Keratinocyte (primary cell): ENCODE data around the gene CTSD. TPM values are rescaled to one million over a fixed set of nuclear protein-coding genes. Genes with fewer than 3 reads are reported as not detected.
A peak's percentile ranks its signal among the peaks of the same experiment; 100 is the strongest.
"Not testable (repeated sequence)": the region's sequence is repeated elsewhere in the genome, so short reads cannot be mapped to it uniquely, and the experiment has no call there.

Source experiments
- DNase-seq: peaks from one replicate; pipeline ENCODE4 v3.0.0-alpha.2; 2011; ENCODE audit warnings: low read depth, missing footprints, low spot score
- FAIRE-seq: peaks from 2 replicates; lab custom pipeline; 2011; peaks lifted over from hg19 to GRCh38; lab: Jason Lieb, UNC
- H2AFZ ChIP-seq: 2 replicates; pipeline ENCODE4 v1.6.0; 2012; ENCODE audit warnings: low read length, control low read depth, inconsistent platforms; ENCODE audit not compliant: control insufficient read depth
- H3K27ac ChIP-seq: 2 replicates; pipeline ENCODE4 v1.5.1; 2011; ENCODE audit warnings: low read length; ENCODE audit not compliant: control insufficient read depth, insufficient read depth
- H3K27me3 ChIP-seq: 3 replicates; pipeline ENCODE4 v1.6.0; 2011; ENCODE audit warnings: low read length; ENCODE audit not compliant: control insufficient read depth, insufficient read depth; ENCODE audit errors: extremely low read depth
- H3K36me3 ChIP-seq, 2 experiments: 2 replicates in 1 of 2; 3 replicates in 1 of 2; pipeline ENCODE4 v1.5.1; 2011; ENCODE audit warnings: low read length in 2 of 2, mild to moderate bottlenecking in 1 of 2; ENCODE audit not compliant: control insufficient read depth in 2 of 2, insufficient read depth in 2 of 2; ENCODE audit errors: extremely low read depth in 1 of 2
- H3K4me1 ChIP-seq: 3 replicates; pipeline ENCODE4 v1.5.1; 2011; ENCODE audit warnings: low read length; ENCODE audit not compliant: control insufficient read depth, insufficient read depth; ENCODE audit errors: extremely low read depth
- H3K4me2 ChIP-seq: 3 replicates; pipeline ENCODE4 v1.6.0; 2011; ENCODE audit warnings: low read depth, low read length; ENCODE audit not compliant: control insufficient read depth, insufficient read depth; ENCODE audit errors: extremely low read depth
- H3K4me3 ChIP-seq, 3 experiments: fragments of 200-600 bp in 1 of 3; sonication (generic) in 1 of 3; 2 replicates in 2 of 3; 3 replicates in 1 of 3; pipeline ENCODE4 v1.5.1; 2011 to 2016; ENCODE audit warnings: low read length in 3 of 3, mild to moderate bottlenecking in 3 of 3, control low read depth in 2 of 3, inconsistent platforms in 1 of 3, low read depth in 1 of 3, mixed read lengths in 1 of 3, mixed run types in 1 of 3, moderate library complexity in 1 of 3; ENCODE audit not compliant: control insufficient read depth in 2 of 3, insufficient read depth in 2 of 3; ENCODE audit errors: extremely low read depth in 1 of 3
- H3K79me2 ChIP-seq: 2 replicates; pipeline ENCODE4 v1.6.0; 2012; ENCODE audit warnings: low read length; ENCODE audit not compliant: control insufficient read depth, insufficient read depth
- H3K9ac ChIP-seq: 3 replicates; pipeline ENCODE4 v1.6.0; 2011; ENCODE audit warnings: low read length; ENCODE audit not compliant: control insufficient read depth, insufficient read depth; ENCODE audit errors: extremely low read depth
- H3K9me1 ChIP-seq: 3 replicates; pipeline ENCODE4 v1.6.0; 2011; ENCODE audit warnings: low read length; ENCODE audit not compliant: control insufficient read depth, insufficient read depth; ENCODE audit errors: extremely low read depth
- H3K9me3 ChIP-seq: 2 replicates; pipeline ENCODE4 v1.5.1; 2012; ENCODE audit warnings: low read depth, low read length; ENCODE audit not compliant: control insufficient read depth
- H4K20me1 ChIP-seq: 3 replicates; pipeline ENCODE4 v1.6.0; 2011; ENCODE audit warnings: low read length; ENCODE audit not compliant: control insufficient read depth, insufficient read depth; ENCODE audit errors: extremely low read depth
- EZH2 ChIP-seq: IDR thresholded peaks from one replicate; pipeline ENCODE4 v1.6.1; 2012; ENCODE audit warnings: inconsistent platforms, mild to moderate bottlenecking, low read length, moderate library complexity
- dilution Hi-C: fragments of 300-500 bp; cut with MboI; formaldehyde crosslinking; loops from one replicate; pipeline ENCODE4 v1.7.0; 2020; ENCODE audit warnings: low sequenced_read_pairs; ENCODE audit not compliant: extremely low pct_ligation_motif_present
- polyA minus RNA-seq, 3 experiments: library from RNA; depleted of rRNA, polyadenylated mRNA; stranded (reverse); fragments of >200 nt; gene quantifications; 1 replicate in 1 of 3; 2 replicates in 1 of 3; 3 replicates in 1 of 3; pipeline ENCODE4 v1.2.3, GENCODE V29; 2011
- polyA plus RNA-seq, 5 experiments: library from polyadenylated mRNA; depleted of rRNA in 3 of 5; stranded (reverse) in 3 of 5; stranded (forward) in 1 of 5; unstranded in 1 of 5; fragments of >200 nt; gene quantifications; 1 replicate in 1 of 5; 2 replicates in 3 of 5; 3 replicates in 1 of 5; pipeline versions ENCODE4 v1.2.1 to v1.2.3, GENCODE V29; 2011 to 2012; ENCODE audit warnings: missing spikeins in 2 of 5, low read depth in 1 of 5, low replicate concordance in 1 of 5
- TF ChIP-seq, protein P1 (sequence below), 3 experiments: IDR thresholded peaks in 1 of 3; conservative IDR thresholded peaks in 1 of 3; optimal IDR thresholded peaks in 1 of 3; 2 replicates in 2 of 3; 3 replicates in 1 of 3; pipeline versions ENCODE3 to v1.5.1; 2011; ENCODE audit warnings: low read length in 3 of 3, mild to moderate bottlenecking in 3 of 3, moderate library complexity in 2 of 3, control low read depth in 1 of 3, inconsistent platforms in 1 of 3; ENCODE audit not compliant: insufficient read depth in 2 of 3; ENCODE audit errors: extremely low read depth in 1 of 3

Gene CTSD
- polyA plus RNA-seq (152 to 353 TPM (median 215 TPM) in 3 replicates), polyA minus RNA-seq (282 to 776 TPM (median 516 TPM) in 3 replicates)
- polyA plus RNA-seq (2011; ENCODE audit: low read depth): 210 TPM
- polyA plus RNA-seq (2011; cell fraction: cytosol; rRNA removed): 237 and 358 TPM in 2 replicates
- polyA plus RNA-seq (2011; cell fraction: nucleus; rRNA removed): 570 and 746 TPM in 2 replicates
- polyA plus RNA-seq (2012; ENCODE audit: low replicate concordance): 327 and 379 TPM in 2 replicates
- 498 TPM for polyA minus RNA-seq (2011; cell fraction: cytosol; rRNA and poly(A)+ RNA removed)
- 693 and 756 TPM in 2 replicates for polyA minus RNA-seq (2011; cell fraction: nucleus; rRNA and poly(A)+ RNA removed)

DNA sequence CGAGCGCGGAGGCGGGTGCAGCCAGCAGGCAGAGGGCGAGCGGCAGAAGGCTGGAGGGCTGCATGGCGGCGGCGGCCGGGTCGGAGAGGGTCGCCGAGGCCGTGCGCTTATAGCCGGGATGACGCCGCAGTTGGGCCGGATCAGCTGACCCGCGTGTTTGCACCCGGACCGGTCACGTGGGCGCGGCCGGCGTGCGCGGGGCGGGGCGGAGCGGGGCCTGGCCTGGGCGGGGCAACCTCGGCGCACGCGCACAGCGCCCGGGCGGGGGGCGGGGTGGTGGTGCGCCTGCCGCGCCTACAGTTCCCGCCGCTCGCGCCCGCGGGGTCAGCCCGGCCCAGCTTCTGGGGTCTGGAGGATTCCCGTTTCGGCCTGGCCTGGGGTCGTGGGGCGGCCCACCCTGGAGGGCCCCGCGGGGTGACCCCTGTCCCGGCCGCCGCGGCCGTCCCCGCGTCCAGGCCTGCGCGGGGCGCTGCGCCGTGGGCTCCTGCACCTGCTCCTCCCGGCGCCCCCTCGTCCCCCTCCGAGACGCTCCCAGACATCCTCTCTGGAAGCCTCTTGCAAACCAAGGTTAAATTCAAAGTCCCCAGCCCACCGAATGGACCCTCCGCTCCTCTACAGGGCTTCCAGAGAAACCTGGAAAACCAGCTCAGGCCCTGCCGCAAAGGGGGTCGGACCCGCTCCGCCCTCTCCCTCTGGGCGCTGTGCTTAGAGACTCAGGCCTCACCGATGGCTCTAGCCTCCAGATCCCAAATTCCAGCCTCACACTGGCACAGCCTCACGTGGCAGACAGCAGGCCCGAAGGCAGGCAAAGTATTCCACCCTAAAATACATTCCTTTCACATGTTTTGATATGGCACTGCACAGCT lies at the start of gene CTSD:
Gene CTSD (minus strand): TSS at position 132 of the 866 bp plus-strand sequence. CDS start 68 bp downstream, at position 64.
- peak within 1 kb of the TSS; percentile 71 for H3K9ac ChIP-seq
- H2AFZ ChIP-seq: peak within 1 kb of the TSS; percentile 67
- H3K27ac ChIP-seq: peak within 1 kb of the TSS; percentile 52
- H3K4me2 ChIP-seq: peak within 1 kb of the TSS; percentile 91
- H3K9me3 ChIP-seq: no peaks in the 10 kb centered on the region
- no peaks in the 10 kb centered on the region for H3K9me1 ChIP-seq
- peaks cover 20% of the 10 kb centered on the region for H3K4me1 ChIP-seq
- peaks cover 6 to 7% of the 10 kb centered on the region in 2 experiments for H3K36me3 ChIP-seq
- TF ChIP-seq EZH2: no peak
- TF ChIP-seq, protein P1, sequence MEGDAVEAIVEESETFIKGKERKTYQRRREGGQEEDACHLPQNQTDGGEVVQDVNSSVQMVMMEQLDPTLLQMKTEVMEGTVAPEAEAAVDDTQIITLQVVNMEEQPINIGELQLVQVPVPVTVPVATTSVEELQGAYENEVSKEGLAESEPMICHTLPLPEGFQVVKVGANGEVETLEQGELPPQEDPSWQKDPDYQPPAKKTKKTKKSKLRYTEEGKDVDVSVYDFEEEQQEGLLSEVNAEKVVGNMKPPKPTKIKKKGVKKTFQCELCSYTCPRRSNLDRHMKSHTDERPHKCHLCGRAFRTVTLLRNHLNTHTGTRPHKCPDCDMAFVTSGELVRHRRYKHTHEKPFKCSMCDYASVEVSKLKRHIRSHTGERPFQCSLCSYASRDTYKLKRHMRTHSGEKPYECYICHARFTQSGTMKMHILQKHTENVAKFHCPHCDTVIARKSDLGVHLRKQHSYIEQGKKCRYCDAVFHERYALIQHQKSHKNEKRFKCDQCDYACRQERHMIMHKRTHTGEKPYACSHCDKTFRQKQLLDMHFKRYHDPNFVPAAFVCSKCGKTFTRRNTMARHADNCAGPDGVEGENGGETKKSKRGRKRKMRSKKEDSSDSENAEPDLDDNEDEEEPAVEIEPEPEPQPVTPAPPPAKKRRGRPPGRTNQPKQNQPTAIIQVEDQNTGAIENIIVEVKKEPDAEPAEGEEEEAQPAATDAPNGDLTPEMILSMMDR (optimal IDR thresholded peaks at IDR 0.05 in 1 of 3, IDR thresholded peaks at IDR 0.05 in 1 of 3, conservative IDR thresholded peaks at IDR 0.05 in 1 of 3; ENCODE audit: extremely low read depth in 1 of 3, insufficient read depth in 2 of 3, low read length in 3 of 3): peak in 1 of 3 experiments; percentile 10
- no peaks in the 10 kb centered on the region for H4K20me1 ChIP-seq
- no peaks in the 10 kb centered on the region for H3K27me3 ChIP-seq
- peak within 1 kb of the TSS; percentile 80 to 97 (median 85) for H3K4me3 ChIP-seq
- no peak for DNase-seq
- H3K79me2 ChIP-seq: peaks cover 4% of the 10 kb centered on the region
- dilution Hi-C loops: no loop called here
- FAIRE-seq: no peak

DNA sequence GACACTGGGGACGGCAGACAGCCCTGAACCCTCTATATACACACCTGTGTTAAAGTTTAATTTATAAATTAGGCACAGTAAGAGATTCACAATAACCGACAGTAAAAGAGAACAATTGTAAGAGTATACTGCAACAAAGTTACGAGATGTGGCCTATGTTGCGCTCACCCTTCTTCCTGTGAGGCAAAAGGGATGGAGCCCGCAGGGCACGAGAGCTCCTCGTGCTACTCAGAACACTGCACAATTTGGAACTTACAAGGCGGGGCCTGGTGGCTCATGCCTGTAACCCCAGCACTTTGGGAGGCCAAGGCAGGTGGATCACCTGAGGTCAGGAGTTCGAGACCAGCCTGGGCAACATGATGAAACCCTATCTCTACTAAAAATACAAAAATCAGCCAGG lies 49.6 kb upstream of the CTSD start:
- FAIRE-seq, dilution Hi-C loops, H3K9ac ChIP-seq: not testable (repeated sequence)

More for the DNA sequence above, 49.6 kb upstream of the CTSD start:
- H4K20me1 ChIP-seq, H3K27me3 ChIP-seq, H2AFZ ChIP-seq, H3K4me1 ChIP-seq, H3K9me1 ChIP-seq, H3K4me2 ChIP-seq, H3K79me2 ChIP-seq, H3K9me3 ChIP-seq, DNase-seq, H3K27ac ChIP-seq, H3K4me3 ChIP-seq, H3K36me3 ChIP-seq: not testable (repeated sequence)
